ENCODE results near the gene GCC1.

Gene GCC1, protein sequence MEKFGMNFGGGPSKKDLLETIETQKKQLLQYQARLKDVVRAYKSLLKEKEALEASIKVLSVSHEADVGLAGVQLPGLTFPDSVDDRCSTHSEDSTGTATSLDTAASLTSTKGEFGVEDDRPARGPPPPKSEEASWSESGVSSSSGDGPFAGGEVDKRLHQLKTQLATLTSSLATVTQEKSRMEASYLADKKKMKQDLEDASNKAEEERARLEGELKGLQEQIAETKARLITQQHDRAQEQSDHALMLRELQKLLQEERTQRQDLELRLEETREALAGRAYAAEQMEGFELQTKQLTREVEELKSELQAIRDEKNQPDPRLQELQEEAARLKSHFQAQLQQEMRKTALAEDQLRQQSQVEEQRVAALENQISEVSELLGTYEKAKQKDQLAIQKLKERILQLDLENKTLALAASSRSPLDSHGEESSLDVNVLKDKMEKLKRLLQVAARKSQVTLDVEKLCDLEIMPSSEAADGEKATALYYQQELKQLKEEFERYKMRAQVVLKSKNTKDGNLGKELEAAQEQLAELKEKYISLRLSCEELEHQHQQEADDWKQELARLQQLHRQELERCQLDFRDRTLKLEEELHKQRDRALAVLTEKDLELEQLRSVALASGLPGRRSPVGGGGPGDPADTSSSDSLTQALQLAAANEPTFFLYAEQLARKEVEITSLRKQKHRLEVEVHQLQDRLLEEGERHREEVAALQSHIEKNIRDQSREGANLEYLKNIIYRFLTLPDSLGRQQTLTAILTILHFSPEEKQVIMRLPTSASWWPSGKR

DNA sequence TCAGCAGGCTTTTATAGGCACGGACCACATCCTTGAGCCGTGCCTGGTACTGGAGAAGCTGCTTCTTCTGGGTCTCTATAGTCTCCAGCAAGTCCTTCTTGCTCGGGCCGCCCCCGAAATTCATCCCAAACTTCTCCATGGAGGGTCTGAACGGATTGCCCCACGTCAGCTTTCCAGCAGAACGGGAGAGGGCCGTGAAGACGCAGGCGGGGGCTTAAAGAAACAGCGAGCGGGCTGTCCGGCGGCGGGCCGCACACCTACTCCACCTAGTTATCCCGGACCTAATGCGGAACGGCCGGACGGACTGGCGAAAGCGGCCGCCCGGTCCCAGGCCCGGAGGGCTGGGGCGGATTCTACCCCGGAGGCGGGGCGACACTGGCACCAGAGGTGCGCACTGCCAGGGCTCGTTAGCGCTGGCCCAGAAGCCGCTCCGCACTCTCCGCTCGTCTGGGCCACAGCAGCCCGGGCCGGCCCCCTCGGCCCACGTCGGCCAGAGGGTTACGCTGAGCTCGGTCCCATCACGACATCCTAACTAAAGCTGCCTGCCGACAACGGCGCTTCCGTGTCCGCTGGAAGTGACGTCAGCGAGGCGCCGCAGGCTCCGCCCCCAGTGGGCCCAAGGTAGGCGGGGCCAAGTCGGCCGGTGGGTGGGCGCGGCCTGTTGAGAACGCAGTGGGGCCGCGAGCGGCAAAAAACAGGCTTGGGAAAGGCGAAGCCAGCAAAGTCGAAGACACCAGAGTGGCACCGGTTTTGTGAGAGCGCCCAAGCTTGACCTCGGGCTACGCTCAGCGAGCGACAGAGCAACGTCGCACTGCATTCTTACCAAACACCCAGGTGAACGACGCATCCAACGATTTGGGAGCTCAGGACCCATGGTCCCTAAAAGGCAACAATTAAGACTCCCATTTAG lies at the start of gene GCC1:
Gene GCC1, minus strand, starts transcription at position 553 of the 910 bp plus-strand sequence. Its CDS starts 414 bp downstream, at position 139.
- H3K4me1 ChIP-seq (ENCODE audit: insufficient read depth, insufficient read length): peaks cover 5% of the 10 kb centered on the region
- peaks cover 6% of the 10 kb centered on the region; the same call in 1 of the 2 replicates for H3K9me3 ChIP-seq (ENCODE audit: insufficient read depth, low read length)
- H3K4me3 ChIP-seq (ENCODE audit: insufficient read length, low read depth): peak within 1 kb of the TSS; percentile 84
- H3K36me3 ChIP-seq (ENCODE audit: insufficient read depth, insufficient read length, low read length): peaks cover 47% of the 10 kb centered on the region
- TF ChIP-seq SUZ12 (IDR thresholded peaks at IDR 0.05; ENCODE audit: extremely low read depth, insufficient read depth, insufficient read length): no peak
- no peak for TF ChIP-seq ZNF274 (IDR thresholded peaks at IDR 0.05; ENCODE audit: low read depth, low read length)
- DNase-seq (ENCODE audit: low read depth, low spot score): peak; percentile 78
- peaks cover 24% of the 10 kb centered on the region for H3K27me3 ChIP-seq (ENCODE audit: insufficient read depth, insufficient read length)
- peak within 1 kb of the TSS; percentile 85 for H3K9ac ChIP-seq (ENCODE audit: insufficient read length, low read depth)

DNA sequence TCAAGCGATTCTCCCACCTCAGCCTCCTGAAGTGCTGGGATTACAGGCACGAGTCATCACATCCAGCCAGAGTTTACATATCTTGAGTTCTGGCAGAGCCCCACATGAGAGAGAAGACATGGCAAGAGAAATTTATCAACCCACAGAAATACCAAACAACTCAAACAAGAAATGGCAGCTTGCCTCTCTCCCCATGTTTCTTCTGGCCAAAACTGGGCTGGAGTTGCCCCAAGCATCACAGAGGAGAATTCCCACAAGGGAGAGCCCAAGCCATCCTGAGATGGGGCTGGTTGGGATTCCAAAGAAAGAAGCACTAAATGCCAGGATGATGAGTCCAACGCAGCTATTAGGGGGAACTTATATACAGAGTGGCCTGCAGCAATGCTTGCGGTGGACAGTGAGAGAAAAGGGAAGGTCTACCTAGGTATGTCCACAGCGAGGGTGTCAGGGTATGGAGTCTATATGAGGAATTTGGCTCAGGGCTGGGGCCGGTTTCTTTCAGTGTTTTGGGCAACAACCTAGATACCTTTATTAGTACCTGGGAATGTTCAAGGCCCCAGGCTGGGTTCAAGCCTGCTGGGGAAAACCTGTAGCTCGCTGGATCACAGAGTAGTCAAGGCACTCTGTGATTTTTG lies 47.0 kb upstream of the GCC1 start:
- Histone ChIP-seq H3K4me1 (ENCODE audit: insufficient read depth, insufficient read length) (no peaks in the 10 kb centered on the region), H3K36me3 (ENCODE audit: insufficient read depth, insufficient read length, low read length) (no peaks in the 10 kb centered on the region), H3K9me3 (ENCODE audit: insufficient read depth, low read length) (no peaks in the 10 kb centered on the region; the same call in 1 of the 2 replicates), H3K9ac (ENCODE audit: insufficient read length, low read depth) (no peak overlapping the region), H3K4me3 (ENCODE audit: insufficient read length, low read depth) (no peak overlapping the region), H3K27me3 (ENCODE audit: insufficient read depth, insufficient read length) (no peaks in the 10 kb centered on the region)
- TF ChIP-seq ZNF274 (IDR thresholded peaks at IDR 0.05; ENCODE audit: low read depth, low read length): no peak
- no peak for TF ChIP-seq YY1 (IDR thresholded peaks at IDR 0.05; ENCODE audit: insufficient read depth, insufficient read length)
- no peak for TF ChIP-seq SUZ12 (IDR thresholded peaks at IDR 0.05; ENCODE audit: extremely low read depth, insufficient read depth, insufficient read length)
- DNase-seq (ENCODE audit: low read depth, low spot score): no peak

DNA sequence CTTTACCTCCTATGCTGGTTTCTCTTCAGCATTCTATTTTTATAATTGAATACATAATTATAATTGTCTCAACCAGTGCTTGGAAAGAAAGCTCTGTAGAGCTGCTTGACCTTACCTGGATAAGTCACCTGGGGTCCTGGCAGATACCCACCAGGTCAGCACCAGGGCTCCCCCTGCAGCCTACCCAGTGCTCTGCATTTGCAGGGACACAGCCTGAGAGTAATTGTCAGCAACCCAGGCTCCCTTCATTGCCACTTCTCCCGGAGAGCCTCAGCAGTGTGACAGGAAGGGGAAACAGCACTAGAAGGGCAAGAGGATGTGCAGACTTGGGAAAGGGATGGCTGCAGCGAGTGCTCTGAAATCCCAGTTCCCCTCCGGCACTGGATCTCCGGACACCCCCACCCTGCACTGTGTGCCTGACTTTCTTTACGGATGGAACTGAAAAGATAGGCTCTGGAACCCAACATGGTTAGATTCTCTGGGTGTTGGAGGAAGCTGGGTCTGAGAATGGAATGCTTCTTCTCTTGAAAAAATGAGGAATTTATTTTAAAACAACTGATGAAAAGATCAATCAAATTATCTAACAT lies 44.0 kb upstream of the GCC1 start:
- no peak for DNase-seq (ENCODE audit: low read depth, low spot score)
- Histone ChIP-seq H3K4me1 (ENCODE audit: insufficient read depth, insufficient read length) (no peaks in the 10 kb centered on the region), H3K36me3 (ENCODE audit: insufficient read depth, insufficient read length, low read length) (no peaks in the 10 kb centered on the region), H3K9me3 (ENCODE audit: insufficient read depth, low read length) (no peaks in the 10 kb centered on the region; the same call in 1 of the 2 replicates), H3K4me3 (ENCODE audit: insufficient read length, low read depth) (no peak overlapping the region), H3K9ac (ENCODE audit: insufficient read length, low read depth) (no peak overlapping the region), H3K27me3 (ENCODE audit: insufficient read depth, insufficient read length) (no peaks in the 10 kb centered on the region)
- TF ChIP-seq ZNF274 (IDR thresholded peaks at IDR 0.05; ENCODE audit: low read depth, low read length): no peak

DNA sequence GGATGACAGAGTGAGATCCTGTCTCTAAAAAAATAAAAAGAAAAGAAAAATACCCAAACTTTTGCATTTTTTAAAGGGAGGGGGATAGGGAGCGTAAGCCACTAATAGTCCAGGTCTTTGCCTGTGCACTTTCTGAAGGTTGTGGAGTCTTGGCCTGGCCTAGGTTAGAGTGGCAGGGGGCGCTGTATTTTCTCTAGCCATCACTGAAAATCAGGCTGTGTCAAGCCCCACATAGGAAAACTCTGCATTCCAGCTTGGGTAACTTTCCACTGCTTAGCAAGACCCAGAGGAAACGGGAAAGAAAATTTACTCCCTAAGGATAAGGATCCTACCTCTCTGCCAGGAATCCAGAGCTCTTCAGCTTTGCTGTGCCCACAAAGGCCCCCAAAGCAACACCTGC lies 43.0 kb upstream of the GCC1 start:
- DNase-seq (ENCODE audit: low read depth, low spot score): no peak
- no peaks in the 10 kb centered on the region for H3K36me3 ChIP-seq (ENCODE audit: insufficient read depth, insufficient read length, low read length)
- H3K9me3 ChIP-seq (ENCODE audit: insufficient read depth, low read length): no peaks in the 10 kb centered on the region
- TF ChIP-seq YY1 (IDR thresholded peaks at IDR 0.05; ENCODE audit: insufficient read depth, insufficient read length) (no peak), SUZ12 (IDR thresholded peaks at IDR 0.05; ENCODE audit: extremely low read depth, insufficient read depth, insufficient read length) (no peak), ZNF274 (IDR thresholded peaks at IDR 0.05; ENCODE audit: low read depth, low read length) (no peak)
- H3K27me3 ChIP-seq (ENCODE audit: insufficient read depth, insufficient read length): no peaks in the 10 kb centered on the region
- no peak overlapping the region for H3K4me3 ChIP-seq (ENCODE audit: insufficient read length, low read depth)
- H3K4me1 ChIP-seq (ENCODE audit: insufficient read depth, insufficient read length): no peaks in the 10 kb centered on the region
- H3K9ac ChIP-seq (ENCODE audit: insufficient read length, low read depth): no peak overlapping the region

DNA sequence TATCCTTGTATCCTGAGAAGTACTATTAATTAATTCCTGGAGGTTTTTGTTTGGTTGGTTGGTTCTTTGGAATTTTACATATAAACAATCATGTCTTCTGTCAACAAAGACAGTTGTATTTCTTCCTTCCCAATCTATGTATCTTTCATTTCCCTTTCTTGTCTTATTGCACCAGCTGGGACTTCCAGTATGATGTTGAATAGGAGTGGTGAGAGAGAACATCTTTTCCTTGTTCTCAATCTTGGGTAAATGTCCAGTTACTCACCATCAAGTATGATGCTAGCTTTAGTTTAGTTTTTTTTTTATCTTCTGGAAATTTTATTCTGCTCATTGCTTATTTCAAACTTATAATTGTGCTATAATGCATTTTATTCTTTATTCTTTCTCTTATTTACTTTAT lies 39.9 kb upstream of the GCC1 start:
- DNase-seq (ENCODE audit: low read depth, low spot score): no peak
- no peaks in the 10 kb centered on the region for H3K36me3 ChIP-seq (ENCODE audit: insufficient read depth, insufficient read length, low read length)
- H3K27me3 ChIP-seq (ENCODE audit: insufficient read depth, insufficient read length): peaks cover 5% of the 10 kb centered on the region
- no peak overlapping the region for H3K4me3 ChIP-seq (ENCODE audit: insufficient read length, low read depth)
- TF ChIP-seq YY1 (IDR thresholded peaks at IDR 0.05; ENCODE audit: insufficient read depth, insufficient read length) (no peak), SUZ12 (IDR thresholded peaks at IDR 0.05; ENCODE audit: extremely low read depth, insufficient read depth, insufficient read length) (no peak), ZNF274 (IDR thresholded peaks at IDR 0.05; ENCODE audit: low read depth, low read length) (no peak)
- no peaks in the 10 kb centered on the region for H3K4me1 ChIP-seq (ENCODE audit: insufficient read depth, insufficient read length)
- H3K9ac ChIP-seq (ENCODE audit: insufficient read length, low read depth): no peak overlapping the region
- no peaks in the 10 kb centered on the region for H3K9me3 ChIP-seq (ENCODE audit: insufficient read depth, low read length)

DNA sequence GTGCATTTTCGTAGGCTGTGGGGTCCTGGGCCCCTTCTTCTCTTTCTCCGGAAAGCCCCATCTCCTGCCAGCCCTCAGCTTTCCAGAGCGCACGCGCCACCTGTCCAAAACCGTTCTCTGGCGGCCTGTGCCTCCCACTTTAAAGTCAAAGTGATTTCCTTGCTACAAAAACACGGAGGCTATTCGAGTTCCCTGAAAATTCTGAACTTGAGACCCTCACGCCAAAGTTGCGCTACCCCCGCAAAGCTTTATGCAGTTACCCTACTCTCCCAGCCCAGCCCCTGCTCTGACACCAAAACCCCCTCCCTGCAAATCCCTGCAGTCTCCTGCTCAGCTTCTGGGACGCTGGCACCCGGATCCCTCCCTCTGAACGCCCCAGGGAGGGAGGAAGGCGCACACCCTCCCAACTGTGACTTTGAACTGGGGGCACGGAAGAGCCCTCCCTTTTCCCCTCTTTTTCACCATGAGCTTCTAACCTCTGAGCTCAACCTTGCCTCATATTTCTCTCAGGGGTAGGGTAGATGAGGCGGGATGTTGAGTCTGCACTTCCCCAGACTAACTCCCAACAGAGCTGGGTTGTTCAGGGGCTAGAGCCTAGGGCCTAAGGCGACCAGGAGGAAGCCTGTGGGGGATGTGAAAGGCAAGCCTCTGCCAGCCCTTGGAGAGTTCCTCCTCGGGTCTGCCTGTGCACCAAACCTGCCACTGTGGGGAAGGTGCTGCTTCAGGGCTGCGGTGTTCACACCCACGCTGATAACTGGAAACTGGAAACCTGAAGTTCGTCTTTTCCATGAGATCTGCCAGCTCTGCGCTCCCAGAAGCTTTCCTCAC lies 35.2 kb upstream of the GCC1 start:
- Histone ChIP-seq H3K27me3 (ENCODE audit: insufficient read depth, insufficient read length) (peaks cover 38% of the 10 kb centered on the region), H3K9ac (ENCODE audit: insufficient read length, low read depth) (peak overlapping the region; percentile 43), H3K4me3 (ENCODE audit: insufficient read length, low read depth) (peak overlapping the region; percentile 36), H3K4me1 (ENCODE audit: insufficient read depth, insufficient read length) (no peaks in the 10 kb centered on the region), H3K36me3 (ENCODE audit: insufficient read depth, insufficient read length, low read length) (no peaks in the 10 kb centered on the region), H3K9me3 (ENCODE audit: insufficient read depth, low read length) (no peaks in the 10 kb centered on the region)
- TF ChIP-seq YY1 (IDR thresholded peaks at IDR 0.05; ENCODE audit: insufficient read depth, insufficient read length) (no peak), SUZ12 (IDR thresholded peaks at IDR 0.05; ENCODE audit: extremely low read depth, insufficient read depth, insufficient read length) (no peak), ZNF274 (IDR thresholded peaks at IDR 0.05; ENCODE audit: low read depth, low read length) (no peak)
- DNase-seq (ENCODE audit: low read depth, low spot score): no peak

All from NT2/D1 (cell line).